ENCODE measurements around the gene HOXB9. TPM values are rescaled to one million over a fixed set of nuclear protein-coding genes. Genes with fewer than 3 reads are reported as not detected.

HOXB9 gene
- total RNA-seq, 1 experiment from 2014 or later = 0.24 TPM

DNA sequence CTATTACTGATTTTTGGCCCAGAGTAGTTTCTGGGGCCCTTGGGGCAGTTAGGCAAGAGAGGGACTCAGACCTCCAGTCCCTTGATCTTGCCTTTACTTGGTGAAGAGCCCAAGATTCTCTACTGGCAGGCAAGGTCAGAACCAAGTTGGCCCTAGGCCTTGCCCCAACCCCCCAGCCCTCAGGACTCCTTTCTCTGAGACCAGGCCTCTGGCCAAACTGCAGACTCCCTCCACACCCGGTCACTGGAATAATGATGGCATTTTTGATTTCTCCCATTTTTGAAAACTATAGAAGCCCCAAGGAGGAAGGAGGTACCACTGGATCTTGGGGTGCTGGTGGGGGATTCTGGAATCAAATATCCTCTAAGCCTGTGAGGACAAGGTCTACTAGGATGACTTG, 18.0 kb upstream of the HOXB9 start (continued):
- TF ChIP-seq, protein P1, sequence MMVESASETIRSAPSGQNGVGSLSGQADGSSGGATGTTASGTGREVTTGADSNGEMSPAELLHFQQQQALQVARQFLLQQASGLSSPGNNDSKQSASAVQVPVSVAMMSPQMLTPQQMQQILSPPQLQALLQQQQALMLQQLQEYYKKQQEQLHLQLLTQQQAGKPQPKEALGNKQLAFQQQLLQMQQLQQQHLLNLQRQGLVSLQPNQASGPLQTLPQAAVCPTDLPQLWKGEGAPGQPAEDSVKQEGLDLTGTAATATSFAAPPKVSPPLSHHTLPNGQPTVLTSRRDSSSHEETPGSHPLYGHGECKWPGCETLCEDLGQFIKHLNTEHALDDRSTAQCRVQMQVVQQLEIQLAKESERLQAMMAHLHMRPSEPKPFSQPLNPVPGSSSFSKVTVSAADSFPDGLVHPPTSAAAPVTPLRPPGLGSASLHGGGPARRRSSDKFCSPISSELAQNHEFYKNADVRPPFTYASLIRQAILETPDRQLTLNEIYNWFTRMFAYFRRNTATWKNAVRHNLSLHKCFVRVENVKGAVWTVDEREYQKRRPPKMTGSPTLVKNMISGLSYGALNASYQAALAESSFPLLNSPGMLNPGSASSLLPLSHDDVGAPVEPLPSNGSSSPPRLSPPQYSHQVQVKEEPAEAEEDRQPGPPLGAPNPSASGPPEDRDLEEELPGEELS (CRISPR knock-in tag; IDR thresholded peaks at IDR 0.05) = no peak
- TF ChIP-seq ETV6 (CRISPR knock-in tag; IDR thresholded peaks at IDR 0.05) = no peak
- TF ChIP-seq, protein P2, sequence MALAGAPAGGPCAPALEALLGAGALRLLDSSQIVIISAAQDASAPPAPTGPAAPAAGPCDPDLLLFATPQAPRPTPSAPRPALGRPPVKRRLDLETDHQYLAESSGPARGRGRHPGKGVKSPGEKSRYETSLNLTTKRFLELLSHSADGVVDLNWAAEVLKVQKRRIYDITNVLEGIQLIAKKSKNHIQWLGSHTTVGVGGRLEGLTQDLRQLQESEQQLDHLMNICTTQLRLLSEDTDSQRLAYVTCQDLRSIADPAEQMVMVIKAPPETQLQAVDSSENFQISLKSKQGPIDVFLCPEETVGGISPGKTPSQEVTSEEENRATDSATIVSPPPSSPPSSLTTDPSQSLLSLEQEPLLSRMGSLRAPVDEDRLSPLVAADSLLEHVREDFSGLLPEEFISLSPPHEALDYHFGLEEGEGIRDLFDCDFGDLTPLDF (CRISPR knock-in tag; IDR thresholded peaks at IDR 0.05) = no peak

DNA sequence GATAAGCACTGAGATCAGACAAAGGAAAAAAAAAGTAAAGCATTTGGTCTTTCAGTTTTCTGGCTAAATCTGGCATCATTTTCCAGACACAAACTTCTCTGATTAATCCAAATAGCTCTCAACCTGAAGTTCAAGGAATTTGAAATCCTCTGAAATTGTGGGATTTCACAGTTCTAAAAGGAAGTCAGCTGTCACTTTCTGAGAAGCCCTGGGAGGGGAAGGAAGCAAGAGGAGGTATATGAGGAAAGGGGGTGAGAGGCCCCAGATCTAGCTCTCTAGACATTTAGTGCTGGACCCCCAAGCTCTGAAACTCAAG, 17.5 kb upstream of the HOXB9 start:
- peaks cover 32% of the 10 kb centered on the region for H3K4me1 Mint-ChIP-seq
- CTCF ChIA-PET = interaction anchor here (1.5 kb wide), 1 partner anchor 20 kb away, joined by 4 read pairs; no protein-coding TSS in a partner anchor
- TF ChIP-seq NR3C1 (CRISPR knock-in tag; conservative IDR thresholded peaks at IDR 0.05; ENCODE audit: low read depth) (no peak), FOXP1 (CRISPR knock-in tag; IDR thresholded peaks at IDR 0.05; ENCODE audit: borderline replicate concordance) (no peak), ATF1 (CRISPR knock-in tag; IDR thresholded peaks at IDR 0.05) (no peak), NFATC4 (CRISPR knock-in tag; IDR thresholded peaks at IDR 0.05) (no peak), ZNF138 (CRISPR knock-in tag; conservative IDR thresholded peaks at IDR 0.05) (no peak), SP1 (CRISPR knock-in tag; conservative IDR thresholded peaks at IDR 0.05) (no peak), ZNF416 (CRISPR knock-in tag; IDR thresholded peaks at IDR 0.05) (no peak), ZNF317 (CRISPR knock-in tag; IDR thresholded peaks at IDR 0.05; ENCODE audit: borderline replicate concordance, low read depth) (no peak)
- TF ChIP-seq, protein P3, sequence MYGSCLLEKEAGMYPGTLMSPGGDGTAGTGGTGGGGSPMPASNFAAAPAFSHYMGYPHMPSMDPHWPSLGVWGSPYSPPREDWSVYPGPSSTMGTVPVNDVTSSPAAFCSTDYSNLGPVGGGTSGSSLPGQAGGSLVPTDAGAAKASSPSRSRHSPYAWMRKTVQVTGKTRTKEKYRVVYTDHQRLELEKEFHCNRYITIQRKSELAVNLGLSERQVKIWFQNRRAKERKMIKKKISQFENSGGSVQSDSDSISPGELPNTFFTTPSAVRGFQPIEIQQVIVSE (CRISPR knock-in tag; IDR thresholded peaks at IDR 0.05; ENCODE audit: borderline replicate concordance) = no peak
- TF ChIP-seq, protein P4, sequence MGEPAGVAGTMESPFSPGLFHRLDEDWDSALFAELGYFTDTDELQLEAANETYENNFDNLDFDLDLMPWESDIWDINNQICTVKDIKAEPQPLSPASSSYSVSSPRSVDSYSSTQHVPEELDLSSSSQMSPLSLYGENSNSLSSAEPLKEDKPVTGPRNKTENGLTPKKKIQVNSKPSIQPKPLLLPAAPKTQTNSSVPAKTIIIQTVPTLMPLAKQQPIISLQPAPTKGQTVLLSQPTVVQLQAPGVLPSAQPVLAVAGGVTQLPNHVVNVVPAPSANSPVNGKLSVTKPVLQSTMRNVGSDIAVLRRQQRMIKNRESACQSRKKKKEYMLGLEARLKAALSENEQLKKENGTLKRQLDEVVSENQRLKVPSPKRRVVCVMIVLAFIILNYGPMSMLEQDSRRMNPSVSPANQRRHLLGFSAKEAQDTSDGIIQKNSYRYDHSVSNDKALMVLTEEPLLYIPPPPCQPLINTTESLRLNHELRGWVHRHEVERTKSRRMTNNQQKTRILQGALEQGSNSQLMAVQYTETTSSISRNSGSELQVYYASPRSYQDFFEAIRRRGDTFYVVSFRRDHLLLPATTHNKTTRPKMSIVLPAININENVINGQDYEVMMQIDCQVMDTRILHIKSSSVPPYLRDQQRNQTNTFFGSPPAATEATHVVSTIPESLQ (CRISPR knock-in tag; IDR thresholded peaks at IDR 0.05) = no peak
- TF ChIP-seq, protein P5, sequence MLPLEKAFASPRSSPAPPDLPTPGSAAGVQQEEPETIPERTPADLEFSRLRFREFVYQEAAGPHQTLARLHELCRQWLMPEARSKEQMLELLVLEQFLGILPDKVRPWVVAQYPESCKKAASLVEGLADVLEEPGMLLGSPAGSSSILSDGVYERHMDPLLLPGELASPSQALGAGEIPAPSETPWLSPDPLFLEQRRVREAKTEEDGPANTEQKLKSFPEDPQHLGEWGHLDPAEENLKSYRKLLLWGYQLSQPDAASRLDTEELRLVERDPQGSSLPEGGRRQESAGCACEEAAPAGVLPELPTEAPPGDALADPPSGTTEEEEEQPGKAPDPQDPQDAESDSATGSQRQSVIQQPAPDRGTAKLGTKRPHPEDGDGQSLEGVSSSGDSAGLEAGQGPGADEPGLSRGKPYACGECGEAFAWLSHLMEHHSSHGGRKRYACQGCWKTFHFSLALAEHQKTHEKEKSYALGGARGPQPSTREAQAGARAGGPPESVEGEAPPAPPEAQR (CRISPR knock-in tag; IDR thresholded peaks at IDR 0.05) = no peak
- TF ChIP-seq, protein P2 (CRISPR knock-in tag; IDR thresholded peaks at IDR 0.05) = no peak
- TF ChIP-seq, protein P6, sequence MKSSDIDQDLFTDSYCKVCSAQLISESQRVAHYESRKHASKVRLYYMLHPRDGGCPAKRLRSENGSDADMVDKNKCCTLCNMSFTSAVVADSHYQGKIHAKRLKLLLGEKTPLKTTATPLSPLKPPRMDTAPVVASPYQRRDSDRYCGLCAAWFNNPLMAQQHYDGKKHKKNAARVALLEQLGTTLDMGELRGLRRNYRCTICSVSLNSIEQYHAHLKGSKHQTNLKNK (CRISPR knock-in tag; IDR thresholded peaks at IDR 0.05) = no peak
- TF ChIP-seq, protein P7, sequence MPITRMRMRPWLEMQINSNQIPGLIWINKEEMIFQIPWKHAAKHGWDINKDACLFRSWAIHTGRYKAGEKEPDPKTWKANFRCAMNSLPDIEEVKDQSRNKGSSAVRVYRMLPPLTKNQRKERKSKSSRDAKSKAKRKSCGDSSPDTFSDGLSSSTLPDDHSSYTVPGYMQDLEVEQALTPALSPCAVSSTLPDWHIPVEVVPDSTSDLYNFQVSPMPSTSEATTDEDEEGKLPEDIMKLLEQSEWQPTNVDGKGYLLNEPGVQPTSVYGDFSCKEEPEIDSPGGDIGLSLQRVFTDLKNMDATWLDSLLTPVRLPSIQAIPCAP (CRISPR knock-in tag; IDR thresholded peaks at IDR 0.05) = no peak
- TF ChIP-seq, protein P8, sequence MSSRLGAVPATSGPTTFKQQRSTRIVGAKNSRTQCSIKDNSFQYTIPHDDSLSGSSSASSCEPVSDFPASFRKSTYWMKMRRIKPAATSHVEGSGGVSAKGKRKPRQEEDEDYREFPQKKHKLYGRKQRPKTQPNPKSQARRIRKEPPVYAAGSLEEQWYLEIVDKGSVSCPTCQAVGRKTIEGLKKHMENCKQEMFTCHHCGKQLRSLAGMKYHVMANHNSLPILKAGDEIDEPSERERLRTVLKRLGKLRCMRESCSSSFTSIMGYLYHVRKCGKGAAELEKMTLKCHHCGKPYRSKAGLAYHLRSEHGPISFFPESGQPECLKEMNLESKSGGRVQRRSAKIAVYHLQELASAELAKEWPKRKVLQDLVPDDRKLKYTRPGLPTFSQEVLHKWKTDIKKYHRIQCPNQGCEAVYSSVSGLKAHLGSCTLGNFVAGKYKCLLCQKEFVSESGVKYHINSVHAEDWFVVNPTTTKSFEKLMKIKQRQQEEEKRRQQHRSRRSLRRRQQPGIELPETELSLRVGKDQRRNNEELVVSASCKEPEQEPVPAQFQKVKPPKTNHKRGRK (CRISPR knock-in tag; IDR thresholded peaks at IDR 0.05; ENCODE audit: borderline replicate concordance) = no peak
- TF ChIP-seq, protein P1 (CRISPR knock-in tag; IDR thresholded peaks at IDR 0.05) = no peak
- POLR2A ChIA-PET = no interaction called here
- no peak overlapping the region for H3K4me3 Mint-ChIP-seq
- DNase-seq (ENCODE audit: low spot score) (no peak), ATAC-seq (no peak)
- H3K27ac Mint-ChIP-seq = no peak overlapping the region
- no peaks in the 10 kb centered on the region for H3K9me3 Mint-ChIP-seq
- no peaks in the 10 kb centered on the region for H3K36me3 Mint-ChIP-seq
- H3K27me3 Mint-ChIP-seq (ENCODE audit: low read depth) = peaks cover 100% of the 10 kb centered on the region; the same call in 1 of the 2 replicates

All from WTC11 (cell line).